CD4-positive, CD25-positive, alpha-beta regulatory T cell (primary cell): ENCODE results near the gene ETV6. TPM values are rescaled to one million over a fixed set of nuclear protein-coding genes. Genes with fewer than 3 reads are reported as not detected.
A peak's percentile ranks its signal among the peaks of the same experiment; 100 is the strongest.

ENCODE experiments used
- ATAC-seq, 2 donors: fragments of 150-1000 bp; cut with Tn5 transposase; one replicate each; pipeline ENCODE4 v1.10.0; 2021; ENCODE audit warnings: low read depth in 2 of 2, moderate number of reproducible peaks in 2 of 2, moderate library complexity in 1 of 2
- DNase-seq, 3 donors: peaks; one replicate each; pipeline versions ENCODE4 v3.0.0 to v3.0.0-alpha.2; 2012 to 2022; ENCODE audit warnings: mixed read lengths in 1 of 3
- H3K27ac ChIP-seq: one replicate; pipeline ENCODE4 v1.7.0; 2013; ENCODE audit warnings: mild to moderate bottlenecking, low read length; ENCODE audit not compliant: insufficient read depth, poor library complexity, severe bottlenecking
- H3K27me3 ChIP-seq: one replicate; pipeline ENCODE4 v1.7.0; 2013; ENCODE audit warnings: low read length; ENCODE audit not compliant: control insufficient read depth, insufficient read depth
- H3K36me3 ChIP-seq: one replicate; pipeline ENCODE4 v1.7.0; 2013; ENCODE audit warnings: mild to moderate bottlenecking, low read length, moderate library complexity; ENCODE audit not compliant: control insufficient read depth, insufficient read depth
- H3K4me1 ChIP-seq: 2 replicates; pipeline ENCODE4 v1.7.0; 2013; ENCODE audit warnings: mild to moderate bottlenecking, low read length; ENCODE audit not compliant: insufficient read depth, control insufficient read depth, poor library complexity, severe bottlenecking
- H3K4me3 ChIP-seq: one replicate; pipeline ENCODE4 v1.7.0; 2013; ENCODE audit warnings: low read depth, mild to moderate bottlenecking, low read length, moderate library complexity
- H3K9me3 ChIP-seq, 2 experiments: 1 replicate in 1 of 2; 2 replicates in 1 of 2; pipeline ENCODE4 v1.7.0; 2013; ENCODE audit warnings: low read length in 2 of 2, mild to moderate bottlenecking in 1 of 2, moderate library complexity in 1 of 2; ENCODE audit not compliant: control insufficient read depth in 2 of 2
- H3K27ac Mint-ChIP-seq, 3 donors: one replicate each; pipeline ENCODE4 v1.8.0; 2020 to 2022; ENCODE audit warnings: mild to moderate bottlenecking in 3 of 3, mixed read lengths in 3 of 3, moderate library complexity in 2 of 3
- H3K27me3 Mint-ChIP-seq: one replicate; pipeline ENCODE4 v1.8.0; 2022; ENCODE audit warnings: mild to moderate bottlenecking, mixed read lengths
- H3K36me3 Mint-ChIP-seq: one replicate; pipeline ENCODE4 v1.8.0; 2020; ENCODE audit warnings: mixed read lengths
- H3K4me1 Mint-ChIP-seq, 4 donors: one replicate each; pipeline ENCODE4 v1.8.0; 2020 to 2022; ENCODE audit warnings: mixed read lengths in 4 of 4, mild to moderate bottlenecking in 1 of 4
- H3K4me3 Mint-ChIP-seq, 4 donors: one replicate each; pipeline ENCODE4 v1.8.0; 2020 to 2022; ENCODE audit warnings: mild to moderate bottlenecking in 4 of 4, mixed read lengths in 4 of 4, moderate library complexity in 3 of 4
- H3K9me3 Mint-ChIP-seq, 7 donors: one replicate each; pipeline ENCODE4 v1.8.0; 2020 to 2022; ENCODE audit warnings: mixed read lengths in 7 of 7, mild to moderate bottlenecking in 3 of 7, moderate library complexity in 2 of 7
- polyA plus RNA-seq, 4 donors: library from polyadenylated mRNA; unstranded; fragments of 300-500 nt; fragmentation: Illumina TruSeq; gene quantifications; one replicate each; pipeline ENCODE4 v1.2.3, GENCODE V29; 2021
- total RNA-seq: library from RNA; stranded (reverse); gene quantifications from one replicate; pipeline ENCODE4 v1.2.3, GENCODE V29; 2022

Gene ETV6
- total and polyA plus RNA-seq, 5 donors from 2014 or later, result 2.5 to 62.5 (median 4.1) TPM

DNA sequence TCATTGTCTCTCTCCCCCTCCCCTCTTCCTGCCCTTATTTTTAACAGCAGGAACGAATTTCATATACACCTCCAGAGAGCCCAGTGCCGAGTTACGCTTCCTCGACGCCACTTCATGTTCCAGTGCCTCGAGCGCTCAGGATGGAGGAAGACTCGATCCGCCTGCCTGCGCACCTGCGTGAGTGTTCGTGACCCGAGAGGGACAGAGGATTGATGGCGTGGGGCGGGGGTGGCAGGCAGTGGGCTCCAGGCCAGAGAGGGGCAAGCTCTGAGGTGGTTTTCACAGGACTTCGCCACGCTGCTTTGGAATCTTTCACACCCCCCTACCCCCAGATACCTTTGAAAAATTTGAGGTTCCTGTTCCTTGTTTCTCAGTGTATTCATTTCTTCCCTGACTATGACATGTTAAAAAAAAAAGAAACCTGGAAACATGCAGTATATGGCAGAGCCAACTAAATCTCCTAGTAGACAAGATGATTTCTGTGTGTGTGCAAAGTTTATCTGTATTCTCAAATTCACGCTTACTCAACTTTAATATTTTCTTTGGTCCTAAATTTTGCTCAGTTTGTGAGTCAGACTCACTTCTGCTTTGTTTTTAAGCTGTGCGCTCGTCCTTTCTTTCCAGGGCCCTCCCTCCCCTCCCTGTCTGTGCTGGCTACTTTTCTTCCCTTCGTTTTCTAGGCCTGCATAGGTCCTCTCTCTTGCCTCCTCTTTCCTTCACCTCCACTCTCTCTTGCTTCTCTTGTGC is 103.1 kb downstream of the ETV6 start:
- H3K27me3 Mint-ChIP-seq, result no peaks in the 10 kb centered on the region
- no peak for ATAC-seq
- H3K27ac Mint-ChIP-seq, result no peak overlapping the region
- Histone ChIP-seq H3K27me3 (no peaks in the 10 kb centered on the region), H3K4me1 (no peaks in the 10 kb centered on the region), H3K9me3 (no peaks in the 10 kb centered on the region), H3K27ac (no peak overlapping the region), H3K36me3 (peaks cover 16% of the 10 kb centered on the region), H3K4me3 (no peak overlapping the region)
- peaks cover 0 to 22% (median 5%) of the 10 kb centered on the region in 4 donors for H3K4me1 Mint-ChIP-seq
- H3K4me3 Mint-ChIP-seq, result no peak overlapping the region
- H3K9me3 Mint-ChIP-seq, result no peaks in the 10 kb centered on the region
- peaks cover 33% of the 10 kb centered on the region for H3K36me3 Mint-ChIP-seq
- no peak for DNase-seq

DNA sequence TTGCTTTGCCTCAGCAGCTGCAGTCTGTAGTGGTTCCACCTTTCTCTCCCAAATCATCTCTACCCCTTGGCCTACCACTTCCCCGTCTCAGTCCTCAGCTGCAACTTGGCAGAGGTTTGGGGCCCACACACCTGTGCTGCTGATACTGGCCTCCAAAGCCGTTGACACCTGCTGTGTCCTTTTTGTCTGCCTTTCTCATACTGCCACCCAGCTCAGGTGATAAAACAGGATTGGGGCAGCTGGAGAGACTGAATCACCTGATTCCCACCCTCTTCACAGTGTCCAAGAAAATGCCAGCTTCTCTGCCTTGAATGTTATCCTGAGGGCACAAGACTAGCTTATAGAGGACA is 103.7 kb downstream of the ETV6 start:
- Mint-ChIP-seq H3K4me3 (no peak overlapping the region), H3K27ac (no peak overlapping the region), H3K4me1 (peaks cover 0 to 20% (median 5%) of the 10 kb centered on the region in 4 donors), H3K27me3 (no peaks in the 10 kb centered on the region), H3K9me3 (no peaks in the 10 kb centered on the region), H3K36me3 (peaks cover 33% of the 10 kb centered on the region)
- Histone ChIP-seq H3K9me3 (no peaks in the 10 kb centered on the region), H3K36me3 (peaks cover 16% of the 10 kb centered on the region), H3K4me3 (no peak overlapping the region), H3K4me1 (no peaks in the 10 kb centered on the region), H3K27me3 (no peaks in the 10 kb centered on the region), H3K27ac (no peak overlapping the region)
- DNase-seq (no peak), ATAC-seq (no peak)

DNA sequence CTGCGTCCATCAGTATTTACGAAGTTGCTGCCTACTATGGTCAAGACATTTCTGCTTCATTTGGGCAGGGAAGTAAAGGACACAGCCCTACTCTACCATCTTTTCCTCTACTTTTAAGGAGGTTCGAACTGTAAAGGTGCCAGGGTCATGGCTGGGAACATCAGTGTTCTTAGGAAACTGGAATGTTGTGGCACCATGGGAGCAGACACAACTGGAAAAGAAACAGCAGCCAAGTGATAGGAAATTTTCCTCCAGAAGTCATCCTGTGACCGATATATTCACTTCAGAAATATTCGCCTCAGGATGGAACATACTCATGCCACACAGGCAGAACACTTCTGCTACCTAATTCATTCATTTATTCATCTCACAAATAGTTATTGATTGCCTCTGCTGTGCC is 104.4 kb downstream of the ETV6 start:
- H3K27ac Mint-ChIP-seq, result no peak overlapping the region
- DNase-seq (no peak), ATAC-seq (no peak)
- peaks cover 4% of the 10 kb centered on the region for H3K4me1 ChIP-seq
- H3K27me3 Mint-ChIP-seq, result no peaks in the 10 kb centered on the region
- peaks cover 33% of the 10 kb centered on the region for H3K36me3 Mint-ChIP-seq
- H3K9me3 Mint-ChIP-seq, result no peaks in the 10 kb centered on the region
- H3K36me3 ChIP-seq, result peaks cover 16% of the 10 kb centered on the region
- no peak overlapping the region for H3K4me3 ChIP-seq
- no peaks in the 10 kb centered on the region for H3K9me3 ChIP-seq
- no peak overlapping the region for H3K27ac ChIP-seq
- H3K4me3 Mint-ChIP-seq, result no peak overlapping the region
- H3K4me1 Mint-ChIP-seq, result peaks cover 4 to 27% (median 8%) of the 10 kb centered on the region in 4 donors
- no peaks in the 10 kb centered on the region for H3K27me3 ChIP-seq

DNA sequence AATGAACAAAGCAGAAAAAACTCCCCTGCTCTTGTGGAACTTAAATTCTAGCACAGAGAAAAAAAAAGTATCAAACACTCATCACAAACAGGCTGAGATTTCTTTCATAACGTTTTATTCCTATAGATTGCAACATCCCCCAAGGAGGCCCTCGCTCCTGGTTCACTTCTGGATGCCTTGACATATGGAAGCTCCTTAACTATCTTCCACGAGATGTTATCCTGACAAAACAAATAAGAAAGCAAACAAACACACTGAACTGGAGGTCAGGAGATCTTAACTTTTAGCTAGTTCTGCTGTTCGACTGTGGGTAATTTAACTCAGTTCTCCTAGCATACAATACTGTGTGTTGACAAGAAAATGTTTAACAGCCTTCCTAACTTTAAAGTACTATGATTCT is 104.8 kb downstream of the ETV6 start:
- H3K36me3 Mint-ChIP-seq, result peaks cover 33% of the 10 kb centered on the region
- no peaks in the 10 kb centered on the region for H3K27me3 ChIP-seq
- no peak for DNase-seq
- H3K4me1 Mint-ChIP-seq, result peaks cover 4 to 27% (median 9%) of the 10 kb centered on the region in 4 donors
- H3K36me3 ChIP-seq, result peaks cover 16% of the 10 kb centered on the region
- no peaks in the 10 kb centered on the region for H3K27me3 Mint-ChIP-seq
- no peaks in the 10 kb centered on the region for H3K9me3 ChIP-seq
- no peak for ATAC-seq
- no peak overlapping the region for H3K27ac Mint-ChIP-seq
- H3K4me3 ChIP-seq, result no peak overlapping the region
- H3K4me3 Mint-ChIP-seq, result no peak overlapping the region
- peaks cover 4% of the 10 kb centered on the region for H3K4me1 ChIP-seq
- H3K9me3 Mint-ChIP-seq, result no peaks in the 10 kb centered on the region
- no peak overlapping the region for H3K27ac ChIP-seq

DNA sequence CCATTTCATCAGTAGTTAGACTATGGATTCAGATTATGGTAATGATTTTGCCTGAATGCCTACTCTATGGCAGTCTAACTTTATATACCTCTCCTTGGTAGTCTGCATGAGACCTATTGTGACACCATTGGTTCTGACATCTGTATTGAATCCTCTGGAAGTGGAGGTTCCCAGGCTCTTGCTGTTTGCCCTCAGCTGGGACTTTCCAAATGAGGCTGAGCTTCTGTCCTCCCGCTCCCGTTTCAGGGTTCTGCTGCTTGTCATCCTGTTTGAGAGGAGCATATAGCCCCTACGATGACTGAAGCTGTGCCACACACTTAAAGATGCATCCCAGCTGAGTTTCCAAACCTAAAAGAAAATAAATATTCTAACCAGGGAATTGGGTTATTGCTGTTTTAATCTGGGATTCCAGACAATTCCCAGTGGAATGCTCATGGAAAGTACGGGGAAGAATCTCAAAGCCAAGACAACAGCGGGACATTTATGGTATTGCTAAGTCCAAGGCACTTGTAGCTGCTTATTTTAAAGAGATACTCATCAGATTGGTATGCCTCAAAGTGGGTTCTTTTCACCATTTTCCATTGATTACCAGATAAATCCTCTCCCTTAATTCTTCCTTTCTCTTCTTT is 105.9 kb downstream of the ETV6 start:
- ATAC-seq (no peak), DNase-seq (no peak)
- H3K4me3 Mint-ChIP-seq, result no peak overlapping the region
- no peaks in the 10 kb centered on the region for H3K9me3 Mint-ChIP-seq
- H3K36me3 Mint-ChIP-seq, result peaks cover 33% of the 10 kb centered on the region
- H3K27me3 Mint-ChIP-seq, result no peaks in the 10 kb centered on the region
- Histone ChIP-seq H3K36me3 (peaks cover 18% of the 10 kb centered on the region), H3K27me3 (no peaks in the 10 kb centered on the region), H3K4me3 (no peak overlapping the region), H3K9me3 (no peaks in the 10 kb centered on the region), H3K4me1 (peaks cover 4% of the 10 kb centered on the region), H3K27ac (no peak overlapping the region)
- peaks cover 8 to 25% (median 12%) of the 10 kb centered on the region in 4 donors for H3K4me1 Mint-ChIP-seq
- peak overlapping the region in 2 of 3 donors; percentile 13 to 17 for H3K27ac Mint-ChIP-seq

DNA sequence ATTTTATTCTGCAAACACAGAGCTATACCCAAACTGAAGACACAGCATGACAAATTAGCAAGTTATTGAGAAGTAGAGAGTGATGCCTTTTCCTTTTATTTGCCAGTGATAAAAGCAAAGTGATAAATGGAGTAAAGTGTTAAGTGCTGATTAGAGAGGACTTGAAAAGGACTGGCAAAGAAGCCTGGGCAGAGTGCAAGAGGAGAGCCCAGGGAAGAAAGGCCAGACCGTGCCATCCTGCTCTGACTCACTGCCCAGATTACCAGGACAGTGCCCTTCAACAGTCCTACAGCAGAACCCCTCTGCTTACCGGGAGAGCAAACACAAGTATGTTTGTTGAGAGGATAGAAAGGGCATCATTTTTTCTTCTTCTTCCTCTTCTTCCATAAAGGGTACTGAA is 106.5 kb downstream of the ETV6 start:
- peaks cover 33% of the 10 kb centered on the region for H3K36me3 Mint-ChIP-seq
- peaks cover 4% of the 10 kb centered on the region for H3K4me1 ChIP-seq

DNA sequence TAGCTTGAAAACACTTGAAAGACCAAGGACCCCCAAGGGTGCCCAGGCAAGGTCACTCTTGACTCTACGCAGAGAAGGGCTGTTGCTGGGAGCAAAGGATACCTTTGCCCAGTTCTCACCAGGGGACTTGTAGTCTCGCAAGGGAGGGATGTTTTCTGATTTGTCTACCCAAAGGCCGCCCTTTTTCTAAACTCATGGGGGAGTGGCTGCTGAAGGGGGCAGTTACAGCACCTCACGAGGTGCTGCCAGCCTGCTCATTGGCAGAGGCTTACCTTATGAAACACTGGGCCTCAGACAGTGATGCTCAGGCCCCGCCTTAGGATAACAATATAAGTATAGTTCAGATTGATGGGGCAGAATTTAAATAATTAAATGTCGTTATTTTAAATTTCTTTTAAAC is 107.0 kb downstream of the ETV6 start:
- Histone ChIP-seq H3K4me3 (no peak overlapping the region), H3K27ac (no peak overlapping the region), H3K27me3 (no peaks in the 10 kb centered on the region), H3K4me1 (peaks cover 4% of the 10 kb centered on the region), H3K36me3 (peaks cover 20% of the 10 kb centered on the region), H3K9me3 (no peaks in the 10 kb centered on the region)
- Mint-ChIP-seq H3K4me3 (no peak overlapping the region), H3K9me3 (no peaks in the 10 kb centered on the region), H3K36me3 (peaks cover 30% of the 10 kb centered on the region), H3K27ac (peak overlapping the region in 1 of 3 donors; percentile 17), H3K27me3 (no peaks in the 10 kb centered on the region), H3K4me1 (peaks cover 12 to 27% (median 17%) of the 10 kb centered on the region in 4 donors)
- no peak for ATAC-seq
- DNase-seq, result no peak

More for the DNA sequence above, 106.5 kb downstream of the ETV6 start:
- Histone ChIP-seq H3K4me3 (no peak overlapping the region), H3K27ac (no peak overlapping the region), H3K27me3 (no peaks in the 10 kb centered on the region), H3K9me3 (no peaks in the 10 kb centered on the region), H3K36me3 (peaks cover 20% of the 10 kb centered on the region)
- no peak for DNase-seq
- no peak for ATAC-seq
- H3K27ac Mint-ChIP-seq, result peak overlapping the region in 2 of 3 donors; percentile 13 to 17
- H3K4me3 Mint-ChIP-seq, result no peak overlapping the region
- peaks cover 11 to 25% (median 15%) of the 10 kb centered on the region in 4 donors for H3K4me1 Mint-ChIP-seq
- H3K9me3 Mint-ChIP-seq, result no peaks in the 10 kb centered on the region
- H3K27me3 Mint-ChIP-seq, result no peaks in the 10 kb centered on the region

DNA sequence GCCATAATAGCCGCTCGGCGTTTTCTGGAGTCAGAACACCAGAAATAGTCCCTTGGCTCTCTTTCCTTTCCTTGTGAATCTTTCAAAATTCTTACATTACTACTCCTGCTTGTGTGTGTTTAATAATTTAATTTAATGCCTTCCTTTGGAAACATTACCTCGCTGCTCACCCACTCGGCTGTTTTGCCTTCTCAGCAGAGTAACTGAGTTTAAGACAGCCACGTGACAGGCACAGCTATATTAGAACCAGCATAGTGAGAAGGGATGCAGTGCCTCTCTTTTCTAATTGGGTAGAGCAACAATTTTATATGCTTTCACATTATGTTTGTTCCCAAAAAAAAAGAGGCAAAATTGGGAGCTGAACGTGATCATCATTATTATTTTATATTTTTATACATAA is 107.6 kb downstream of the ETV6 start:
- Mint-ChIP-seq H3K27me3 (no peaks in the 10 kb centered on the region), H3K9me3 (no peaks in the 10 kb centered on the region), H3K27ac (no peak overlapping the region), H3K4me1 (peaks cover 12 to 27% (median 20%) of the 10 kb centered on the region in 4 donors), H3K4me3 (no peak overlapping the region), H3K36me3 (peaks cover 28% of the 10 kb centered on the region)
- H3K27ac ChIP-seq, result no peak overlapping the region
- DNase-seq, result no peak
- H3K36me3 ChIP-seq, result peaks cover 20% of the 10 kb centered on the region
- no peaks in the 10 kb centered on the region for H3K9me3 ChIP-seq
- H3K4me3 ChIP-seq, result no peak overlapping the region
- no peaks in the 10 kb centered on the region for H3K27me3 ChIP-seq
- no peak for ATAC-seq
- H3K4me1 ChIP-seq, result peaks cover 4% of the 10 kb centered on the region
